Stimulated activated CD4-positive, alpha-beta T cell treated with anti-CD3 and anti-CD28 coated beads, Interleukin-1b, Interleukin-23, amount 100 ng/mL, for 4 hours (primary cell): ENCODE measurements around the gene ACOXL.
"Not testable (repeated sequence)": the region's sequence is repeated elsewhere in the genome, so short reads cannot be mapped to it uniquely, and the experiment has no call there.

Experiments used
- DNase-seq, 2 donors: peaks; one replicate each; pipeline ENCODE4 v3.0.0-alpha.2; 2020; ENCODE audit warnings: low read depth in 2 of 2

The ACOXL gene

DNA sequence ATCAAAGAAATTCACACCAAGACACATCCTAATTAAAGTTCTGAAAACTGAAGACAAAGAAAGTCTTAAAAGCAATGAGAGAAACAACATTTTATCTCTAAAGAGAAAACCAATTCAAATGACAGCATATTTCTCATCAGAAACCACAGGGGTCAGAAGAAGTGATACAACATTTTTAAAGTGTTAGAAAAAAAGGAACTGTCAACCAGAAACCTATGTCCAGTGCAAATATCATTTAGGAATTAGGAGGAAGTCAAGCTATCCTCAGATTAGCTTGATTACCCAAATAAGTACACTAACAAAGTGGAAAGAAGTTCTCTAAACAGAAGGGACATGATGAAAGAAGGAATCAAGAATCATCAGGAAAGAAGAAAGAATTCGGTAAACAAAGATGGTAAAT, 328.8 kb downstream of the ACOXL start:
- no peak for DNase-seq

DNA sequence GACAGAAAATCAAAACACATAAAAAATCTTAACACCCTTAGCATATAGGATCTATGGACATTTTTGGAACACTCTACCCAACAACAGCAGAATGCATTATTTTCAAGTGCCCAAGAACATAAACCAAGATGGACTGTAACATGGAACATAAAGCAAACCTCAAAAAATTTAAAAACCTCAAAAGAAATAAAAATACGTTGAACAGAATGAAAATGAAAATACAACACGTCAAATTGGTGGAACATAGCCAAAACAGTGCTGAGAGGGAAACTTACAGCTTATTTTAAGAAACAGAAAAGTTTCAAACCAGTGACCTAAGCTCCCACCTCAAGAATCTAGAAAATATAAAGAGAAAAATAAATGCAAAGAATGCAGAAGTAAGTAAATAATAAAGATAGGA, 330.0 kb downstream of the ACOXL start:
- DNase-seq = no peak

DNA sequence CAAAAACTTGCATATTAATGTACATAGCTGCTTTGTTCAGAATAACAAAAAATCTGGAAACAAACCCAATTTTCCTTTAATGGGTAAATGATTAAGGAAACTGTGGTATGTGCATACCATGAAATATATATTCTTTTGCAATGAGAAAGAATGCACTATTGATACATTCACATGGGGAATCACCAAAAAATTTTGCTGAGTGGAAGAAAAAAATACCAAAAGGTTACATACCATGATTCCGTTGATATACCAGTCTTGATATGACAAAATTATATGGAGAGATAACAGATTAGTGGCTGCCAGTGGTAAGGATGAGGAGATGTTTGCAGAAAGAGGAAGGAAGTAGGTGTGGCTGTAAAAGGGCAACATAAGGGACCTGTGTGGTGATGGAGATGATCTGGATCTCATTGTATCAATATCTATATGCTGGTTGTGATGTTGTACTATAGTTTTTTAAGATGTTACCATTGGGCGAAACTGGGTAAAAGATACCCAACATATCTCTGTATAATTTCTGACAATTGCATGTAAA, 333.8 kb downstream of the ACOXL start:
- DNase-seq = no peak

DNA sequence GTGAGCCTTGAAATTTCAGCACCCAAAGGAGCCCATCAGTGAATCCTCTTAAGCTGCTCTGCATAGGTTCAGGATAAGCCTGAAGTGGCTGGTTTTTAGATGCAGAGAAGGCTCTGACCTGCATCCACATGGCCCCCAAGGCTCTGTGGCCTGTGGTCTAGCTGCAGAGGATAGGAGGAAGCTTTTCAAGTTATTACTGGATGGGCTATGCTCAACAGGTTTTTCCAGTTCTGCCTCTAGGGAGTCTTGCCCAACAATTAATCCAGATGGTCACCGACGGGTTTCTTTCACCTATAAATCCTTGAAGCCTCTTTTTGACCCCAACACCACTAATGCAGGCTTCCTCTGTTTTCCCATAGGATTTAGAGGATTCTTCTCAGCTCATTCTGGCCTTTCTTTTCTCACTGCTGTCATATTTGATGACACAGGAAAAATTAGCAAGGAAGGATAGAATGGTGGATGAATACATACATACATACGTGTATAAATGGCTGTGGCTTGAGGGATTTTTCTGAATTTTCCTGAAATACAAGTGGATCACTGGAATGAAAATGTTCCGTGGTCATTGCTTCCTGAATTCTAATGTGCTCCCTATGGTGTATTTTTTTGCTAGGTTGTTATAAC, 336.2 kb downstream of the ACOXL start:
- DNase-seq = no peak

DNA sequence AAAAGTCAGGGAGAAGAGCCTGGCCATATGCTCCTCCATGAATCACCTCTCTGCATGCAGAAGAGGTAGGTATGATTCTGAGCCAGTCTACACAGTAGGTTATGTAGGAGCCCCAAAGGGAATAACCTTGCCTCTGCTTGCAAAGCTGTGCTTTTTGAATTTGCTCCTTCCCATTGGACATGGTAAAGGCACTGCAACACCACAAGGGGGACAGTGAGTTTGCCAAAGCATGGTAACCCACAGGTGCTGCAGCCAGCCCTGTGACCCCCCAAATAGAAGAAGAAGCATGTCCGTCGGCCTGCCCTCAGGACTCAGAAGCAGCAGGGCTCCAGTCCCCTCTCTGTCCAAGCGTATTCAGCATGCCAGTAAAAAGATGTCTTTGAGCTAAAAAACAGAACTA, 337.3 kb downstream of the ACOXL start:
- no peak for DNase-seq

DNA sequence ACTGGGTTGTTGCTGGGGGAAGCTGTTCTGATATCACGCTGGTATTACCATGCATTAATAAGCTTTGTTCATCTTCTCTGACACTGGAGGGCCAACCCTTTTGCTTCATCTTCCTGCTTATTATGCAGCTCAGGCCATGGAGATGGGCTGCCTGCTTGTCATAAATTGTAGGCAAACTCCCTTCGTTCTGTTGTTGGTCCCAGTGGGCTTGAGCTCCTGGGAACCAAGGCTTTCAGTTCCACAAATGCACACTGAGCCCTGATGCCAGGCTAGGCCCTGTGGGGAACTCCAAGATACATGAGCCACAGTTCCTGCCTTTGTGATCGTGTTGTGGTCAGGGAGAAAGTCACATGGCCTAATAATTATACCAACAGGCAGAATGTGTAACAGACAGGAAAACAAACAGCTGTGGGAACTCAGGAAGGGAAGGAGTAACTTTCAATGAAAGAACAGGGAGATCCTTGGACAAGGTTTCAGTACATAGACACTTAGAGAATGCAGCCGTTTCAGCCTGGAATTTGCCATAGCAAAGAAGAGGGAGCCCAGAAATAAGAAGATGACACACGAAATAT, 339.3 kb downstream of the ACOXL start:
- no peak for DNase-seq

DNA sequence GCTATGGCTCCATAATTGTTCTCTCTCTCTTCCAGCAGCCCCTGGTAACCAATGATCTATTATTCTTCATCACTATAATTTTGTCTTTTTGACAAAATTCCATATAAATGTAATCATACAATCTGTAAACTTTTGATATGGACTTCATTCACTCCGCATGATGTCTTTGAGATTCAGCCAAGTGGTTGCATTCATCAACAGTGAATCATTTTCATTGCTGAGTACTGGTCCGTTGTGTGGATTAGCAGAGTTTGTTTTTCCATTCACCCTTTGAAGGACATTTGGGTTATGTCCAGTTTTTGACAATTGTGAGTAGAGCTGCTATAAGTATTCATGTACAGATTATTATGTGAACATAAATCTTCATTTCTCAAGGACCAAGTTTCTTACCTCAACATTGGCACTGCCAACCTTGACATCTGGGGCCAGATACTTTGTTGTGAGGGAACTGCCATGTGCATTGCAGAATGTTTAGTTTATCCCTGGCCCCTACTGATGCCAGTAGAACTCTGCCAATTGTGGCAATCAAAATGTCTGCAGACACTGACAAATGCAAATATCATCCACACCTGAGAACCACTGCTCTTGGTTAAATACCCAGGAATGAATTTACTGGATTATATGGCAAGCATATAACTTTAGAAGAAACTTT, 340.0 kb downstream of the ACOXL start:
- no peak for DNase-seq

DNA sequence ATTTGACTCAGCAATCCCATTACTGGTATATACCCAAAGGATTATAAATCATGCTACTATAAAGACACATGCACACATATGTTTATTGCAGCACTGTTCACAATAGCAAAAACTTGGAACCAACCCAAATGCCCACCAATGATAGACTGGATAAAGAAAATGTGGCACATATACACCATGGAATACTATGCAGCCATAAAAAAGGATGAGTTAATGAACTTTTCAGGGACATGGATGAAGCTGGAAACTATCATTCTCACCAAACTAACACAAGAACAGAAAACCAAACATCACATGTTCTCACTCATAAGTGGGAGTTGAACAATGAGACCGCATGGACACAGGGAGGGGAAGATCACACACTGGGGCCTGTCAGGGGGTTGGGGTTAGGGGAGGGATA, 350.3 kb downstream of the ACOXL start:
- not testable (repeated sequence) for DNase-seq

DNA sequence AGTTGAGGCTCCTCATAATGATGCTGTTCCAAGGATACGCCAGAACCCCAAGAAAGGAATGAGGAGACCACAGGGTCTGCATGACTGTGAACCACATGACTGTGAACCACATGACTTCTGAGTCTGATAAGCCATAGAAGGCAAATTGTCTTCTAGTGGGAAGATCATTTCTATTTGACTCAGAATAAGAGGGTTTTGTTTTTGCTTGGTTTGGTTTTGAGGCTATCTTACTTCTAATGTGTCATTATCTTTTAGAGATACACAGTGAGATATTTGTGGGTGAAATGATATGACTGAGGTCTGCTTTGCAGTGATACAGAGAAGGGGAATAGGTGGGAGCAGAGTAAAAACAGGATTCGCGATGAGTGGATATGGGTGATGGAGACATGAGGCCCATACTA, 359.4 kb downstream of the ACOXL start:
- no peak for DNase-seq

DNA sequence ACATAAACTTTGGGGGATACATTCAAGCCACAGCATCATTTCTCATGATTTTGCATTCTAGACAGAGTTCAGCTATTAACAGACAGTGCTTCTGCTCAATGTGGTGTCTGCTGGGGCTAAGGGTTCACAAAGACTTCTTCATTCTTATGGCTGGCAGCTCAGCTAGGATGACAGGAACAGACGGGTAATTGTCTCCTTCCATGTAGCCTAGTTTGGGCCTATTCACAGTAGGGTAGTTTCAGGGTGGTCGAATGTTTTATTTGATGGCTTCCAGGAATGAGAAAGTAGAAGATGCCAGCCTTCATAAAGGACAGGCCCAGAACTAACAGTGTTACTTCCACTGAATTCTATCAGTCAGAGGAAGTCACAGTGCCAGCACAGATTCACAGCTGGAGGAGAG, 362.3 kb downstream of the ACOXL start:
- no peak for DNase-seq

DNA sequence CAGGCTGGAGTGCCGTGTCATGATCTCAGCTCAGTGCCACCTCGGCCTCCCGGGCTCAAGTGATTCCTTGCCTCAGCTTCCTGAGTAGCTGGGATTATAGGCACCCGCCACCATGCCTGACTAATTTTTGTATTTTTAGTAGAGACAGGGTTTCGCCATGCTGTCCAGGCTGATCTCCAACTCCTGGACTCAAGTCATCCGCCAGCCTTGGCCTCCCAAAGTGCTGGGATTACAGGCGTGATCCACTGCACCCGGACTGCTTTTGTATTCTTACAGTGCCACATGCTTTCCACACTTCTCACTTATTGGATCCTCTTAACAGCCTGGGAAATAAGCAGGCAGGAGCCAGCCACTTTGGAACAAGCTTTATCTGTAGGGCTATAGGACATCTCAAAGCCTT, 363.1 kb downstream of the ACOXL start:
- DNase-seq = no peak

DNA sequence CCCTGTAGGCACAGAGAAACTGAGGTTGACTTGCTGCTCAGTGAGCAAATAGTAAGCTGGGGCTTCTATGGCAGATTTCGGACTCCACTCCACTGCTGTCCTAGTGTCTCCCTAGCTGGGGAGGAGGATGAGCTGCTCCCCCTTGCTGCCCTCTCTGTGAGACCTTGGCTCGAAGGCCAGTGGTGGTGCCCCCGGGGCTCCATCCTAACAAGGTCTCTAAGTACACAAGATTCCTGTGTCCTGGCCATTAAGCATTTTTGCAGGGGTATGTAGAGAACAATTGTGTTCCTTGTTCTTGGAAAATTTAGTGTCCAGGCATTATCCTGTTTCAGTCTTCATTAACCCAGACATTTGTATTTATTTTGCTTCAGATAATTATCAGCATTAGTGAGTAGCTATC, 367.0 kb downstream of the ACOXL start:
- DNase-seq = no peak

DNA sequence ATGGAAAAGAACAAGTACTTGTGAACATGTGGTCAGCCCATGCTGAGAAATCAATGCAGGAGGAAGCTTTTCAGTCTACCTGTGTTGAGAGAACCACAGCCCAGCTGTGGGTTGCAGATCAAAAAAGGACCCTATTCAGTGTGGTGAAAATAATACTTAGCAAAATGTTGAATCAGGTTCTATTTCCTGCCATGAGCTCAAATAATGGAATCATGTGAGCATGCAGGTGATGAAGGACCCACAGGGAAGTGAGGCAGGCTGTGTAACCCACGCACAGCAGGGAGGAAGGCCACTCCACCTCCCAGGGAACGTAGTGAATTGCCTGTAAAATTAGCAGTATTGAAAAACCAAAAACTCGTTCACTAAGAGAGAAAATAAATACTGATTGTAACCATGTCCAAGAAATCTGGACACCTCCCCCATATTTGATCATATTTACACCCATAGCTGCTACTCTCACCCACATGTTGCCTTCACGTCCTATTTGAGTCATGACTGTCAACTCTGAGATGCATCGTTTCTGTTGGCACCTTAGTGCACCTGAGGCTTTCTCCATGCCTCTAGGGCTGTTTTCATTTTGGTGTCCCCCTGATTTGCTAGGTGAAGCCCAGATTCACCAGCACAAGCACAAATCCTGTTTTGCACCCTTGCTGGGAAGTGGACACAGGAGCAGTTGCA, 367.9 kb downstream of the ACOXL start:
- DNase-seq = no peak

DNA sequence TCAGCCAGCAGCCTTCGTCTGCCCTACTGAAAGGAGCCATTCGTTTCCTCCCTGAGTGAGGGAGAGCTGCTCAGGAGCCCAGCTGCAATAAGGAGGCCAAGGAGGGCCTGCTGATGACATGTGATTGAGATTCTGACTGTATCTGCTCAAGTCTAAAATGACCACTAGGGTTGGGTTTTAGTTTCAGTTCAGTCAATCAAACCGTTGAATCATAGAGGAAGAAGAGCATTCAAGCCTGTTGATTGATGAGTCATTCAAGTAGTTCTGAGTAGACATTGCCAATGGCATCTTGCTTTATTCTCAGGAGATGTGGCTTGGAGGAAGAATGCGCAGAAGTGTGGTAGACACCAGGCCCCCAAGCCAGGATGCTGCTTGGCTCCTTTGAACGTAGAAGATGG, 368.4 kb downstream of the ACOXL start:
- DNase-seq = no peak

DNA sequence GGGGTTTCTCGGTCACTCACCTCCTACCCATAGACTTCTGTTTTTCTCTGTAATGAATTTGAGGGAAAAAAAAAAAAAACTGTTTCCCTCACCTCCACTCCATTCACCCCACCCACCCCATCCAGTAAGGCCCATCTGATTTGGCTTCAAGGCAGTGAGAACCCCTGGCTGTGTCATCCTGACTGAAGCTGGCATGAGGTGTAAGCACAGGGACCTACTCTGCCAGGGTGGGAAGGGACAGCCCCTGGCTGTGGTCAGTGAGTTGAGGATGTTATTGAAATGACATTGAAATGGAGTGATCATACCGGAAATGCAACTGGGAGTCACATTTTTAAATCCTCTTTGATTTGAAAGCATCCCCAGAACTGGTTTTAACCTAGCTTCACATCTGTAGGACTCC, 369.2 kb downstream of the ACOXL start:
- no peak for DNase-seq

DNA sequence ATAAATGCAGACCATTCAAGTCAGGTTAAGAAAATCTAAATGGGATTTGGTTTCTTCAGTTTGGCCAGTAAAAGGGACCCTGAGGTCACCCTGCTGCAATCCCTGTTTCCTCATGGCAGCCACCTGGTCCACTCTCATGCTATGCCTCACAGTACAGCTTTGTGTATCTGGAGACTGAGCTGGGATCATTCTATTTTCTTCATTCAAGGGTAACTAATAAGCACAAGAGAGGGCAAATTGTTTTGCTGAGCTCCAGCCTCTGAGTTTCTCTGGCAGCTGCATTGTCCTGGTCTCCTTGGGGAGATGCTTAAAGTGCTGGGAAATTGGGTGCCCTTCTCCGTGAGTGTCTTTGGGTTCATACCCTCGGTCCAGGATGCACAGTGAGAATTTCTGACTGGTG, 369.8 kb downstream of the ACOXL start:
- DNase-seq = no peak

DNA sequence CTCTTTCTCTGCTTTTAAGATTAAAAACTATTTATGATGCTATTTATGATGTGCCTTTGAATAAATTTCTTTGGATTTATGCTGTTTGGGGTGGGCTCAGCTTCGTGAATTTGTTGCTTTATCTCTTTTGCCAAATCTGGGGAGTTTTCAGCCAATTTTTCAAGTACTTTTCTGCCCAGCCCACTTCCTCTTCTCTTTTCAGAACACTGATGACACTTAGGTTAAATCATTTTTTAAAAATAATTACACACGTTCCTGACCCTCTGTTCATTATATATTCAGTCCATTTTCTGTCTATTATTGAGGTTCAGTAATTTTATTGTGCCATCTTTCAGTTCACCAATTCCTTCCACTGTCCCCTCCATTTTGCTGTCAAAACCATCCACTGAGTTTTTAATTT, 373.6 kb downstream of the ACOXL start:
- DNase-seq = no peak

DNA sequence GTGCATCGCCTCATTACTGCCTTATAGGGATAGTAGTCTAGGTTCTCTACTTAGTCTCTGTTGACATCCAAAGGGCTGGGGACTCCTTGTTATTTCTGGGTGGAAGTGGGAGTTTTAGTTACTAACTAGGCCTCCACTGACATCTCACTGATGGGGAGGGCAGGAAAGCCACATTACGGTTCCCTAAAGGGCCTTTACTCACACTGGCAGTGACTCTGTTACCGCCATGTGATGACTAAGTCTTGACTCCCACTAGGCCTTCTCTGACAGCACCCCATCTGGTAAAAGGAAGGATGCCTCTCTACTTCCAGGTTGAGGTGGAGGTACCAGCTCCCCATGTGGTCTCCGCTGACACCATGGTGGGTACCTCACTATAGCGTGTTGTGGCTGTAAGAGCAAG, 374.3 kb downstream of the ACOXL start:
- DNase-seq = no peak

DNA sequence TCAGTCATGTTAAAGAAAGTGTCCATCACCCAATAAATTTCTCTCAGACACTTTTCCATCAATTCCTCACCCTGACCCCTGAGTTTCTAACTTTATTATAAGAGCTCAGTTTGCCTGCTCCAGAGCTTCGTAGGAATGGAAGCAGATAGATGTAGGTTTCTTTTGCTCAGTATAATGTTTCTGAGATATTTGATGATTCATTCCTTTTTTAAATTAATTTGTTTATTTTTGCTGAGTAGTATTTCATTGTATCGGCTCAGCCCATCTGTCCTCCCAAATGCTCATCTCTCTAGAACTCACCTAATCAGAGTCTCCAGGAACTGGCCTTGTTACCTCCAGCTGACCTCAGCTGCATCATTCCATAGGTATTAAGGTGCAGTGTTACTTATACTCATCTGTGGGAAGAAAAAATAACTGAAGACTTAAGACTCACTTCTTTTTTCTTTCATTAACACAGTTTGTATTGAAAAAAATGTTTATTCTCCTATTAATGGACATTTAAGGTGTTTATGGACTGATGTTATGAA, 376.4 kb downstream of the ACOXL start:
- no peak for DNase-seq

DNA sequence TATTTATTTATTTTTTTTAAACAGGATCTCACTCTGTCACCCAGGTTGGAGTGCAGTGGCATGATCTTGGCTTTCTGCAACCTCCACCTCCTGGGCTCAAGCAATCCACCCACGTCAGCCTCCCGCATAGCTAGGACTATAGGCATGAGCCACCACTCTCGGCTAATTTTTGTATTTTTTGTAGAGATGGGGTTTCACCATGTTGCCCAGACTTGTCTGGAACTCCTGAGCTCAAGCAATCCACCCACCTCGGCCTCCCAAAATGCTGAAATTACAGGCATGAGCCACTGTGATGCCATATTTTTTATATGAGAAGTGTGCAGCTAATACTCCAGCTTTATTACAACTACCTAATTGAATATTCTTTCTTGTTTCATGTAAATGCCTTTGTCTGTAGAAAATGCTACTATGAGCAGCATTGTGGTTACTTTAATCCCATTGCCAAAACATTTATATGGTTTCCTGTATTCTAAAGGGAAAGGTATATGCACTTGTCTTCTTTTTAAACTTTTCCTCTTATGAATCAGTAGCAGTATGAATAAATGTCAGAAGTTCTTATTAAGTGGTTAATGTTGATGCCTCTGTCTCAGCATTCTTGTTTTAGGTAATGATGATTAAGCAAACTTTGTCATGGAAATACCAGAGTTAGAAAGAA, 378.9 kb downstream of the ACOXL start:
- DNase-seq = no peak

DNA sequence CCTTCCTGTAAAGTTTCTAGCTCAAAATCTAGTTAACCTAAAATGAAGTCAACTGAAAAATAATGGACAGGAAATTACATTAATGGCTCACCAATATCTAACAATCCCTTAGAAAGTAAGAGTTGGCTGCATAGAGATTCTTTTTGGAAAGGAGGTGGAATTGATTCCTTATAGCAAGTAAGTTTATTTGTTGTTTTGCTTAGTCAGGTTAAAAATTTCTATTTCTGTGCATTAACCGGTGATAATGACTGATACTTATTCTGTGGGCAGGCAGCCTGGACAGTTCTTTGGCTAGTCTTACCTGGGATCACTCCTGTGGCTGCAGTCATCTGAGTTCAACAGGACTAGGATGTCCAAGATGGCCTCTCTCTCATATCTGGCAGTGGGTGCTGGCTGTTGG, 381.5 kb downstream of the ACOXL start:
- no peak for DNase-seq
